Measurements from ENCODE around the gene OR7A17.

Gene OR7A17

GRCh38 chr19:14843578-14843977 is 42.4 kb downstream of the OR7A17 start:
- TF ChIP-seq CTCF (IDR thresholded peaks at IDR 0.05; ENCODE audit: insufficient read depth, low read length, poor library complexity, severe bottlenecking), result no peak
- Histone ChIP-seq H3K27me3 (replicated peaks; ENCODE audit: control insufficient read depth, insufficient read depth, low read length) (no peaks in the 10 kb centered on the region), H3K4me3 (replicated peaks; ENCODE audit: low read depth, low read length) (no peak overlapping the region), H3K36me3 (ENCODE audit: control insufficient read depth, insufficient read depth, low read length) (no peaks in the 10 kb centered on the region)
- no peak for DNase-seq (ENCODE audit: extremely low read depth, insufficient read length)

GRCh38 chr19:14843169-14843568 is 42.8 kb downstream of the OR7A17 start:
- TF ChIP-seq CTCF (IDR thresholded peaks at IDR 0.05; ENCODE audit: insufficient read depth, low read length, poor library complexity, severe bottlenecking), result no peak
- Histone ChIP-seq H3K36me3 (ENCODE audit: control insufficient read depth, insufficient read depth, low read length) (no peaks in the 10 kb centered on the region), H3K27me3 (replicated peaks; ENCODE audit: control insufficient read depth, insufficient read depth, low read length) (no peaks in the 10 kb centered on the region)

GRCh38 chr19:14840206-14840605 is 45.7 kb downstream of the OR7A17 start:
- no peak overlapping the region for H3K4me3 ChIP-seq (replicated peaks; ENCODE audit: low read depth, low read length)
- TF ChIP-seq CTCF (IDR thresholded peaks at IDR 0.05; ENCODE audit: insufficient read depth, low read length, poor library complexity, severe bottlenecking), result no peak
- H3K36me3 ChIP-seq (ENCODE audit: control insufficient read depth, insufficient read depth, low read length), result no peaks in the 10 kb centered on the region
- H3K27me3 ChIP-seq (replicated peaks; ENCODE audit: control insufficient read depth, insufficient read depth, low read length), result no peaks in the 10 kb centered on the region
- DNase-seq (ENCODE audit: extremely low read depth, insufficient read length), result no peak

More at GRCh38 chr19:14843169-14843568, 42.8 kb downstream of the OR7A17 start:
- DNase-seq (ENCODE audit: extremely low read depth, insufficient read length), result no peak
- no peak overlapping the region for H3K4me3 ChIP-seq (replicated peaks; ENCODE audit: low read depth, low read length)

GRCh38 chr19:14837391-14837790 is 48.5 kb downstream of the OR7A17 start:
- no peak overlapping the region for H3K4me3 ChIP-seq (replicated peaks; ENCODE audit: low read depth, low read length)
- no peaks in the 10 kb centered on the region for H3K36me3 ChIP-seq (ENCODE audit: control insufficient read depth, insufficient read depth, low read length)
- H3K27me3 ChIP-seq (replicated peaks; ENCODE audit: control insufficient read depth, insufficient read depth, low read length), result no peaks in the 10 kb centered on the region
- TF ChIP-seq CTCF (IDR thresholded peaks at IDR 0.05; ENCODE audit: insufficient read depth, low read length, poor library complexity, severe bottlenecking), result no peak
- no peak for DNase-seq (ENCODE audit: extremely low read depth, insufficient read length)

- no peak for TF ChIP-seq CTCF (IDR thresholded peaks at IDR 0.05; ENCODE audit: insufficient read depth, low read length, poor library complexity, severe bottlenecking)
- DNase-seq (ENCODE audit: extremely low read depth, insufficient read length), result no peak
- Histone ChIP-seq H3K4me3 (replicated peaks; ENCODE audit: low read depth, low read length) (no peak within 1 kb of the TSS), H3K36me3 (ENCODE audit: control insufficient read depth, insufficient read depth, low read length) (no peaks in the 10 kb centered on the region), H3K27me3 (replicated peaks; ENCODE audit: control insufficient read depth, insufficient read depth, low read length) (no peaks in the 10 kb centered on the region)
Observed at GRCh38 chr19:14835011-14835410, 50.9 kb downstream of the OR7A17 start, which contains the start of the genes OR7A5 and OR7C1. OR7A5 (minus strand) TSS chr19:14835185; CDS start chr19:14828241, 6,944 bp downstream. OR7C1 (minus strand) TSS chr19:14835185; CDS start chr19:14800136, 35,049 bp downstream.

GRCh38 chr19:14830702-14831101 is 55.2 kb downstream of the OR7A17 start:
- Histone ChIP-seq H3K36me3 (ENCODE audit: control insufficient read depth, insufficient read depth, low read length) (no peaks in the 10 kb centered on the region), H3K27me3 (replicated peaks; ENCODE audit: control insufficient read depth, insufficient read depth, low read length) (no peaks in the 10 kb centered on the region), H3K4me3 (replicated peaks; ENCODE audit: low read depth, low read length) (no peak overlapping the region)
- no peak for DNase-seq (ENCODE audit: extremely low read depth, insufficient read length)
- no peak for TF ChIP-seq CTCF (IDR thresholded peaks at IDR 0.05; ENCODE audit: insufficient read depth, low read length, poor library complexity, severe bottlenecking)
